Thymus (tissue), 11 donors: ENCODE results near the gene PAQR9. TPM values are rescaled to one million over a fixed set of nuclear protein-coding genes. Genes with fewer than 3 reads are reported as not detected.

Experiments used
- DNase-seq, 9 donors: peaks; one replicate each; pipeline ENCODE4 v3.0.0-alpha.2; 2013; ENCODE audit warnings: low spot score in 9 of 9, low read depth in 6 of 9, missing footprints in 1 of 9
- H3K27ac ChIP-seq, 2 donors: one replicate each; pipeline ENCODE4 v1.5.1; 2013; ENCODE audit warnings: control low read depth in 1 of 2, low read depth in 1 of 2, low read length in 1 of 2, mild to moderate bottlenecking in 1 of 2, moderate library complexity in 1 of 2
- H3K27me3 ChIP-seq, 2 donors: one replicate each; pipeline ENCODE4 v1.5.1; 2013; ENCODE audit warnings: low read length in 1 of 2; ENCODE audit not compliant: control insufficient read depth in 2 of 2, insufficient read depth in 1 of 2
- H3K36me3 ChIP-seq, 2 donors: one replicate each; pipeline ENCODE4 v1.5.1; 2013; ENCODE audit warnings: low read length in 1 of 2, mild to moderate bottlenecking in 1 of 2, moderate library complexity in 1 of 2; ENCODE audit not compliant: control insufficient read depth in 2 of 2, insufficient read depth in 2 of 2
- H3K4me1 ChIP-seq, 2 donors: one replicate each; pipeline ENCODE4 v1.5.1; 2013; ENCODE audit warnings: low read length in 2 of 2; ENCODE audit not compliant: control insufficient read depth in 2 of 2, insufficient read depth in 2 of 2
- H3K4me3 ChIP-seq, 2 donors: one replicate each; pipeline ENCODE4 v1.5.1; 2013; ENCODE audit warnings: low read length in 2 of 2, control low read depth in 1 of 2, mild to moderate bottlenecking in 1 of 2
- H3K9me3 ChIP-seq, 2 donors: one replicate each; pipeline ENCODE4 v1.5.1; 2013; ENCODE audit warnings: low read length in 1 of 2, mild to moderate bottlenecking in 1 of 2; ENCODE audit not compliant: control insufficient read depth in 2 of 2, insufficient read depth in 1 of 2
- WGBS: extraction: QIAGEN DNeasy Blood & Tissue Kit; methylation state at CpG from one replicate; pipeline ENCODE4 v1.1.7; 2013; 5-methylcytosine and 5-hydroxymethylcytosine counted together
- polyA plus RNA-seq: library from polyadenylated mRNA; stranded (reverse); fragments of 200-250 nt; gene quantifications from one replicate; pipeline ENCODE4 v1.2.3, GENCODE V29; 2013
- total RNA-seq: library from RNA; stranded (reverse); fragments of 120-200 nt; gene quantifications from one replicate; pipeline ENCODE4 v1.2.4, GENCODE V29; 2013
- donor health status: healthy.

PAQR9 gene
- total and polyA plus RNA-seq, 2 donors, result 0.02 to 0.05 TPM

- no peaks in the 10 kb centered on the region for H3K4me1 ChIP-seq
Observed at GRCh38 chr3:142973217-142974009, 9.9 kb upstream of the PAQR9 start.

GRCh38 chr3:142972092-142972753 is 8.7 kb upstream of the PAQR9 start:
- Histone ChIP-seq H3K4me1 (no peaks in the 10 kb centered on the region), H3K4me3 (no peak overlapping the region), H3K27me3 (peaks cover 0 to 28% of the 10 kb centered on the region in 2 donors), H3K27ac (no peak overlapping the region), H3K36me3 (no peaks in the 10 kb centered on the region), H3K9me3 (no peaks in the 10 kb centered on the region)
- no peak for DNase-seq
- WGBS, result 94% methylated on average over 7 of the region's 7 CpGs

More at GRCh38 chr3:142973217-142974009, 9.9 kb upstream of the PAQR9 start:
- Histone ChIP-seq H3K9me3 (no peaks in the 10 kb centered on the region), H3K36me3 (no peaks in the 10 kb centered on the region), H3K4me3 (no peak overlapping the region), H3K27ac (no peak overlapping the region), H3K27me3 (peaks cover 0 to 24% of the 10 kb centered on the region in 2 donors)
- no peak for DNase-seq
- 96% methylated on average over 8 of the region's 8 CpGs for WGBS

- no peaks in the 10 kb centered on the region for H3K36me3 ChIP-seq
- no peak for DNase-seq
- H3K9me3 ChIP-seq, result no peaks in the 10 kb centered on the region
- H3K27ac ChIP-seq, result no peak overlapping the region
- no peaks in the 10 kb centered on the region for H3K4me1 ChIP-seq
- WGBS, result 96% methylated on average over 3 of the region's 3 CpGs
- peaks cover 0 to 34% of the 10 kb centered on the region in 2 donors for H3K27me3 ChIP-seq
- no peak overlapping the region for H3K4me3 ChIP-seq
Observed at GRCh38 chr3:142971431-142971830, 8.0 kb upstream of the PAQR9 start.

- DNase-seq, result no peak
- H3K9me3 ChIP-seq, result no peaks in the 10 kb centered on the region
- WGBS, result 96% methylated on average over 4 of the region's 4 CpGs
- no peak overlapping the region for H3K27ac ChIP-seq
- H3K4me3 ChIP-seq, result no peak overlapping the region
- peaks cover 2 to 4% of the 10 kb centered on the region in 2 donors for H3K4me1 ChIP-seq
- H3K27me3 ChIP-seq, result peaks cover 21 to 61% of the 10 kb centered on the region in 2 donors
- no peaks in the 10 kb centered on the region for H3K36me3 ChIP-seq
Observed at GRCh38 chr3:142968319-142969025, 5.0 kb upstream of the PAQR9 start.

GRCh38 chr3:142966808-142967207 is 3.3 kb upstream of the PAQR9 start:
- DNase-seq, result no peak
- Histone ChIP-seq H3K4me3 (no peak overlapping the region), H3K27ac (no peak overlapping the region), H3K9me3 (peaks cover 3 to 10% of the 10 kb centered on the region in 2 donors), H3K4me1 (peaks cover 6% of the 10 kb centered on the region in 2 donors), H3K36me3 (no peaks in the 10 kb centered on the region), H3K27me3 (peaks cover 38 to 71% of the 10 kb centered on the region in 2 donors)
- 97% methylated on average over 2 of the region's 2 CpGs for WGBS

- Histone ChIP-seq H3K4me3 (no peak overlapping the region), H3K27ac (no peak overlapping the region), H3K36me3 (no peaks in the 10 kb centered on the region), H3K4me1 (peaks cover 6% of the 10 kb centered on the region in 2 donors), H3K27me3 (peaks cover 42 to 75% of the 10 kb centered on the region in 2 donors), H3K9me3 (peaks cover 3 to 10% of the 10 kb centered on the region in 2 donors)
- DNase-seq, result no peak
- 95% methylated on average over 3 of the region's 3 CpGs for WGBS
Observed at GRCh38 chr3:142965581-142965980, 2.1 kb upstream of the PAQR9 start.

GRCh38 chr3:142963234-142963515 is 299 bp downstream of the PAQR9 start:
- Histone ChIP-seq H3K4me1 (peaks cover 6% of the 10 kb centered on the region in 2 donors), H3K4me3 (peak overlapping the region in 1 of 2 donors; percentile 59), H3K27me3 (peaks cover 53 to 85% of the 10 kb centered on the region in 2 donors), H3K36me3 (no peaks in the 10 kb centered on the region), H3K27ac (no peak overlapping the region), H3K9me3 (peaks cover 3 to 10% of the 10 kb centered on the region in 2 donors)
- 1% methylated on average over 35 of the region's 35 CpGs for WGBS
- DNase-seq, result peak in 2 of 9 donors; percentile 3 to 28

GRCh38 chr3:142962520-142963233 is 797 bp downstream of the PAQR9 start:
- WGBS, result 57% methylated on average over 63 of the region's 63 CpGs
- Histone ChIP-seq H3K4me3 (peak overlapping the region in 1 of 2 donors; percentile 59), H3K4me1 (peaks cover 6% of the 10 kb centered on the region in 2 donors), H3K27ac (no peak overlapping the region), H3K27me3 (peaks cover 53 to 89% of the 10 kb centered on the region in 2 donors), H3K36me3 (no peaks in the 10 kb centered on the region), H3K9me3 (peaks cover 3 to 10% of the 10 kb centered on the region in 2 donors)
- peak in 1 of 9 donors; percentile 6 for DNase-seq
